ENCODE data around the gene THSD8. TPM values are rescaled to one million over a fixed set of nuclear protein-coding genes. Genes with fewer than 3 reads are reported as not detected.

THSD8 gene
- total and polyA plus RNA-seq, 2 of the 8 experiments (the other 6 are each of a cell fraction or from before 2014, with no cell fraction given): 8.2 to 42.3 TPM

DNA sequence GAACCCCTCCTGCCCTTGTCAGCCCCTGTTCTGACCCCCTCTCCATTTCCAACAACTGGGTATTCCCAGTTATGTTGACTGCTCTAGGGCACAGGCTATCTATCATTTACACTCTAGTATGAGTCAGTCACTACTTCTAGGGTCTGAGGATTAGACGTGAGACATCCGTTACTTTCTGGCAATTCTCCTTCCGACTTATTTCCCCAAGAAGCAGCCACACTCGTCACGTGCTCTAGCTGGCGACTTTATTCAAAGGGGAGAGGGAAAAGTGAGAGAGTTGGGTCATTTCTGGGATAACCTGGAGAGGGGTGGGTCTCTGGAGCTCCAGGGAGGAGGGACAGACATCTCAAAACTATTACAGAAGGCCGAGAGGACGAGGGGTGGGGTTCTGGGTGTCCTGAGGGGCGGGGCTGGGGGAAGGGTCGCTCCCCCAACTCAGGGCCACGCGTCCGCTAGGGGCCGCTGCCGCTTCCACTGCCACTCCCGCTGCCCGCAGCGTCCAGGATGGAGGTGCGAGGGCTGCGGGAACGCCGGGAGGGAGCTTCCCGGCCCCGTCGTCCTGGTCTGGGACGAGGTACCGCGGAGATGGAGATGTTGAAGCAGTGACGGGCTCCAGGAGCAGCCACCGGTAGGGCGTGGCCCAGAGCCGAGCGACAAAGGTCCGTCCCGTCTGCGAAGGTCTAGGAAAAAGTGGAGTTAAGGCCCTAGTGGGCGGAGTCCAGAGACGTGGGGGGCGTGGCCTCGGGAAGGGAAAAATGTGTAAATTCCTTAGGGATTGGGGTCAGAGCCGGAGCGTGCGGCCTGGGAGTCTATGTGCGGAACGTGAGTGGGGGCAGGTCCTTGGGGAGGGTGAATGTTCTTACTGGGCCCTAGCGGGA lies 23.6 kb downstream of the THSD8 start:
- Histone ChIP-seq H3K23ac (ENCODE audit: insufficient read length) (no peak overlapping the region), H3K79me2 (ENCODE audit: control insufficient read depth in 1 of 2, insufficient read depth in 2 of 2, low read length in 2 of 2) (no peaks in the 10 kb centered on the region), H2AFZ (ENCODE audit: low read length) (peak overlapping the region; percentile 83; the same call in 1 of the 2 replicates), H4K91ac (replicated peaks; ENCODE audit: insufficient read length, low read length) (peak overlapping the region; percentile 22), H3K9me3 (ENCODE audit: insufficient read depth in 2 of 2, low read depth in 1 of 2, low read length in 1 of 2) (no peaks in the 10 kb centered on the region), H3K4ac (replicated peaks; ENCODE audit: insufficient read length, low read depth, low read length) (no peak overlapping the region), H3K14ac (ENCODE audit: insufficient read length) (no peak overlapping the region), H3K4me3 (ENCODE audit: extremely low read depth in 1 of 4, insufficient read depth in 2 of 4, low read depth in 3 of 4, low read length in 4 of 4) (peak overlapping the region; percentile 42 to 64 (median 55)), H3K79me1 (ENCODE audit: low read depth, low read length) (no peaks in the 10 kb centered on the region), H2BK5ac (ENCODE audit: low read depth, low read length) (peak overlapping the region; percentile 88), H4K5ac (ENCODE audit: insufficient read length, low read depth, low read length) (peak overlapping the region; percentile 35), H3K18ac (ENCODE audit: extremely low read depth, low read length) (peak overlapping the region; percentile 60), H3K56ac (replicated peaks; ENCODE audit: insufficient read length, low read depth, low read length) (no peak overlapping the region), H2BK15ac (ENCODE audit: low read length) (no peak overlapping the region; the same call in 1 of the 2 replicates), H3K27me3 (replicated peaks in 1 of 4; ENCODE audit: control insufficient read depth in 3 of 4, extremely low read depth in 1 of 4, insufficient read depth in 3 of 4, low read length in 3 of 4) (no peaks in the 10 kb centered on the region), H4K8ac (ENCODE audit: extremely low read depth, insufficient read depth, low read length) (0 out of 2 replicates have a peak overlapping the region, but pooled peaks have one; percentile 71), H2AK5ac (ENCODE audit: low read depth, low read length) (no peak overlapping the region; the same call in 1 of the 2 replicates), H3K4me2 (ENCODE audit: insufficient read depth in 1 of 2, low read depth in 2 of 2, low read length in 2 of 2) (peak overlapping the region; percentile 38 to 64), H3K9ac (replicated peaks in 1 of 4; ENCODE audit: extremely low read depth in 1 of 4, low read depth in 3 of 4, low read length in 3 of 4) (peak overlapping the region in 1 of 4 experiments; percentile 25; a peak in 1 of 7 replicates), H2BK12ac (ENCODE audit: low read depth, low read length) (no peak overlapping the region), H2BK20ac (ENCODE audit: low read length) (no peak overlapping the region), H3K36me3 (ENCODE audit: control insufficient read depth in 2 of 4, insufficient read depth in 4 of 4, low read length in 3 of 4) (no peaks in the 10 kb centered on the region), H2BK120ac (replicated peaks; ENCODE audit: low read depth, low read length) (no peak overlapping the region), H3K4me1 (replicated peaks in 1 of 4; ENCODE audit: control insufficient read depth in 3 of 4, insufficient read depth in 4 of 4, low read length in 3 of 4) (peaks cover 0 to 8% (median 4%) of the 10 kb centered on the region in 4 experiments; a peak in 4 of 7 replicates), H4K20me1 (replicated peaks in 1 of 2; ENCODE audit: control insufficient read depth in 1 of 2, insufficient read depth in 2 of 2, low read length in 2 of 2) (peaks cover 0 to 2% of the 10 kb centered on the region in 2 experiments), H3K23me2 (ENCODE audit: low read depth, low read length) (peaks cover 2% of the 10 kb centered on the region; the same call in 1 of the 2 replicates), H3K27ac (ENCODE audit: low read depth, low read length) (peak overlapping the region; percentile 26; the same call in 1 of the 2 replicates)
- CTCF ChIA-PET (ENCODE audit: partially characterized antibody): interaction anchor here (0.6 to 7.6 kb wide), 23 partner anchors 9 to 601 kb away, joined by 3 to 89 read pairs (median 4); partner anchors contain the start of genes PRDX2, RAD23A, RNASEH2A and RTBDN
- WGBS, 2 experiments (ENCODE audit: extremely low coverage in 1 of 2, insufficient coverage in 1 of 2, insufficient read length in 1 of 2, insufficient replicate concordance in 2 of 2, low coverage in 1 of 2, low lambda C conversion rate in 2 of 2, missing lambda C conversion rate in 1 of 2): 13% methylated on average over 29 of the region's 46 CpGs; no CpG with 5 or more reads in 1 of the 2 experiments
- DNase-seq (ENCODE audit: low read depth in 1 of 2, low spot score in 2 of 2): peak in 1 of 2 experiments; percentile 98
- POLR2A ChIA-PET (ENCODE audit: partially characterized antibody): interaction anchor here (0.6 to 3.8 kb wide), 19 partner anchors 9 to 327 kb away, joined by 3 to 14 read pairs (median 4); partner anchors contain the start of genes DHPS, JUNB, MAN2B1 and RNASEH2A
- FAIRE-seq: peak; percentile 62
- TF ChIP-seq KDM4A (IDR thresholded peaks at IDR 0.05; ENCODE audit: low read depth, low read length, severe bottlenecking) (peak; percentile 73), GABPA (IDR thresholded peaks at IDR 0.05; ENCODE audit: borderline replicate concordance, insufficient read depth, low read length) (no peak), KDM5A (IDR thresholded peaks at IDR 0.05; ENCODE audit: low read length) (no peak), POLR2AphosphoS5 (IDR thresholded peaks at IDR 0.05; ENCODE audit: low read depth, low read length) (peak; percentile 39; the same call in 1 of the 2 replicates), GTF2F1 (IDR thresholded peaks at IDR 0.05; ENCODE audit: borderline replicate concordance, low read depth, low read length) (no peak), TEAD4 (IDR thresholded peaks at IDR 0.05; ENCODE audit: low read depth, low read length) (peak; percentile 52; the same call in 1 of the 2 replicates), SP2 (IDR thresholded peaks at IDR 0.05; ENCODE audit: low read length) (no peak), SP4 (IDR thresholded peaks at IDR 0.05; ENCODE audit: low read length) (peak; percentile 54; the same call in 1 of the 2 replicates), ZNF274 (IDR thresholded peaks at IDR 0.05; ENCODE audit: borderline replicate concordance, extremely low read depth, low read length) (no peak)
- TF ChIP-seq, protein P1, sequence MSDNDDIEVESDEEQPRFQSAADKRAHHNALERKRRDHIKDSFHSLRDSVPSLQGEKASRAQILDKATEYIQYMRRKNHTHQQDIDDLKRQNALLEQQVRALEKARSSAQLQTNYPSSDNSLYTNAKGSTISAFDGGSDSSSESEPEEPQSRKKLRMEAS (IDR thresholded peaks at IDR 0.05): peak; percentile 88

All from H1 (cell line).